Measurements from ENCODE around the gene CYP2J2. TPM values are rescaled to one million over a fixed set of nuclear protein-coding genes. Genes with fewer than 3 reads are reported as not detected.

The CYP2J2 gene
- total RNA-seq, 3 donors from 2014 or later: 0.16 to 12.8 (median 8.3) TPM

DNA sequence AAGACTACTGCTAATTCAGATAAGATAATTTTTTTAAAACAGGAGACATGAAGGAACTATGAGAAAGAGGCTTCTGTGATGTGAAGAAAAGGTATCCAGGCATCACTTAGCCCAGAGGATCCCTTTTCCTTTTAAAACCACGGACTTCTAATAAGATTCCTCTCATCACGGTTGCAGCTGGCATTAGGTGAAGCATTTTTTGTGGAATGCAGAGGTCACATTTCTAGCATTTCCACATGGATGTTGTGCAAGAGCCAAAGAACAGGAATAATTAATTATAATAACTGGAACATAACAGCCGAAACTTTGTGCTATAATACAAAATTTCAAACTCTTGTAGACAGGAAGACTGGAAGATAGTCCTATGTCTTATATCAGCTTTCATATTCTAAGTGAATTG lies 27.6 kb downstream of the CYP2J2 start:
- H3K36me3 ChIP-seq: no peaks in the 10 kb centered on the region
- no peaks in the 10 kb centered on the region for H3K4me1 ChIP-seq
- H3K9me3 ChIP-seq: no peaks in the 10 kb centered on the region
- intact Hi-C loops (cut with DNase I; ENCODE audit: low total_unique reads): no loop called here
- H3K27ac ChIP-seq: no peak overlapping the region
- H3K27me3 ChIP-seq: no peaks in the 10 kb centered on the region
- TF ChIP-seq, protein P1, sequence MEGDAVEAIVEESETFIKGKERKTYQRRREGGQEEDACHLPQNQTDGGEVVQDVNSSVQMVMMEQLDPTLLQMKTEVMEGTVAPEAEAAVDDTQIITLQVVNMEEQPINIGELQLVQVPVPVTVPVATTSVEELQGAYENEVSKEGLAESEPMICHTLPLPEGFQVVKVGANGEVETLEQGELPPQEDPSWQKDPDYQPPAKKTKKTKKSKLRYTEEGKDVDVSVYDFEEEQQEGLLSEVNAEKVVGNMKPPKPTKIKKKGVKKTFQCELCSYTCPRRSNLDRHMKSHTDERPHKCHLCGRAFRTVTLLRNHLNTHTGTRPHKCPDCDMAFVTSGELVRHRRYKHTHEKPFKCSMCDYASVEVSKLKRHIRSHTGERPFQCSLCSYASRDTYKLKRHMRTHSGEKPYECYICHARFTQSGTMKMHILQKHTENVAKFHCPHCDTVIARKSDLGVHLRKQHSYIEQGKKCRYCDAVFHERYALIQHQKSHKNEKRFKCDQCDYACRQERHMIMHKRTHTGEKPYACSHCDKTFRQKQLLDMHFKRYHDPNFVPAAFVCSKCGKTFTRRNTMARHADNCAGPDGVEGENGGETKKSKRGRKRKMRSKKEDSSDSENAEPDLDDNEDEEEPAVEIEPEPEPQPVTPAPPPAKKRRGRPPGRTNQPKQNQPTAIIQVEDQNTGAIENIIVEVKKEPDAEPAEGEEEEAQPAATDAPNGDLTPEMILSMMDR (IDR thresholded peaks at IDR 0.05): no peak
- TF ChIP-seq POLR2AphosphoS5 (IDR thresholded peaks at IDR 0.05) (no peak), POLR2A (IDR thresholded peaks at IDR 0.05) (no peak)
- H3K4me3 ChIP-seq: no peak overlapping the region
- no peak for DNase-seq (ENCODE audit: low spot score in 2 of 2)

DNA sequence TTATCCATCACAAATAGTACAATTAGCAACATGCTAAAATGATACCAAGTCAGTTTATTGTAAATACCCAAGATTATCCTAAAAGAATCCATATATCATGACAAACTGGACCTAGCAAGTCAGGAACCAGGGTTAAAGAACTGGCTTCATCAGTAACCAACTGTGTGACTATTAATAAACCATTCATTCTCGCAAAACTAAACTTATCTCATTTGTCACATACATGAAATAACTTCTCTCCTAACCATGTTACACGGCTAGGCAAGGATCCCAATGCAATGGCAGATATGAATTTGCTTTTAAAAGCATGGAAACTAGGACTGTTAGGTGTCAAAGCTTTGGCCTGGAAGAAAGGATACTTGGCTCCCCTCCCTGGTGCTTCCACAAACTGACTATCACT lies 29.4 kb downstream of the CYP2J2 start:
- Histone ChIP-seq H3K36me3 (no peaks in the 10 kb centered on the region), H3K9me3 (no peaks in the 10 kb centered on the region), H3K27me3 (no peaks in the 10 kb centered on the region), H3K4me1 (peaks cover 0 to 7% of the 10 kb centered on the region in 2 donors), H3K4me3 (no peak overlapping the region), H3K27ac (no peak overlapping the region)
- intact Hi-C loops (cut with DNase I; ENCODE audit: low total_unique reads): no loop called here
- no peak for DNase-seq (ENCODE audit: low spot score in 2 of 2)
- TF ChIP-seq, protein P1 (IDR thresholded peaks at IDR 0.05): no peak
- TF ChIP-seq POLR2A (IDR thresholded peaks at IDR 0.05): no peak
- no peak for TF ChIP-seq POLR2AphosphoS5 (IDR thresholded peaks at IDR 0.05)

DNA sequence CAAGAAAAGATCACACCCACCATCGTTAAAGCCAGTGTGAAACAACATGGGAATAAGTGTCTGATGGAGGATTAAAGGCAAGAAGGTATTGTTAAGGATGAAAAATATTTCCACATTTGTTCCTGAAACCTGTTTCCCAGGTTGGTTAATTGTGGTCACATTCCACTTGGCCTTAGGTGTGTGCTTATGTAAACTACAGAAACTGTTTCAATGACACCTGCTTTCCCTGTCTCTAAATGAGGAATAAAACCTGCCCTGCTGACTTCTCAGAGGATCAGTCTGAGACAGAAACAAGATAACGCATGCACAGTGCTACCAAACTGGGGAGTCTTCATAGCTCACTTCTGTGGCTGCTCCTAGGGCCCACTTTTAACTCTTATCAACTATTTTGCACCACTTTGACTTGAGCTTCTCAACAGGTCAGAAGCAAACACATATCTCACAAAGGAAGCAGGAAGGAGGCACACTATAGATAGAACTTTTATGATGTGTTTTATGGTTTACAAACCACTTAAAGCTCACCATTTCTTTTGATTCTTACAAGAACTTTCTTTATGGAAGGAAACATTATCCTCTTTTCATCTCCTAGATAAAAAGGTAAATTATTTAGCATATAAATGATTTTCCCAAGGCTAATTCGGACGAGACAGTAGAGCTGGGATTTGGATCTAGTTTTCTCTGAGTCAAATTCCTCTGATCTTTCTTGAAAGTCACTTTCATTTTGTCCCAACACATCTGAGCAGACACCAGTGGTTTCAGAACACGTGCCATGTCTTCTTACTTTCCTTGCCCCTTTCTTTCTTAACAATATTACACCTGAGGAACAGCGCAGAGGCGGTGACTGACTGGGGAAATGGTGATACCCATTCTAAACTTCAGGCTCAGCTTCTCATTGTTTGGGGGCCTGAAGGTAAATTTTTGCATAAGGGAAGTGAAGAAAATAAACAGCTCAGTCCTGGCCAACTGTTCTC lies 33.4 kb downstream of the CYP2J2 start:
- Histone ChIP-seq H3K36me3 (no peaks in the 10 kb centered on the region), H3K27me3 (no peaks in the 10 kb centered on the region), H3K4me1 (peaks cover 0 to 7% of the 10 kb centered on the region in 2 donors), H3K4me3 (no peak overlapping the region), H3K9me3 (peaks cover 0 to 10% of the 10 kb centered on the region in 2 donors), H3K27ac (peak overlapping the region; percentile 49 to 66)
- DNase-seq (ENCODE audit: low spot score in 2 of 2): no peak
- TF ChIP-seq POLR2A (IDR thresholded peaks at IDR 0.05): no peak
- TF ChIP-seq POLR2AphosphoS5 (IDR thresholded peaks at IDR 0.05): no peak
- TF ChIP-seq, protein P1 (IDR thresholded peaks at IDR 0.05): no peak
- intact Hi-C loops (cut with DNase I; ENCODE audit: low total_unique reads): no loop called here

DNA sequence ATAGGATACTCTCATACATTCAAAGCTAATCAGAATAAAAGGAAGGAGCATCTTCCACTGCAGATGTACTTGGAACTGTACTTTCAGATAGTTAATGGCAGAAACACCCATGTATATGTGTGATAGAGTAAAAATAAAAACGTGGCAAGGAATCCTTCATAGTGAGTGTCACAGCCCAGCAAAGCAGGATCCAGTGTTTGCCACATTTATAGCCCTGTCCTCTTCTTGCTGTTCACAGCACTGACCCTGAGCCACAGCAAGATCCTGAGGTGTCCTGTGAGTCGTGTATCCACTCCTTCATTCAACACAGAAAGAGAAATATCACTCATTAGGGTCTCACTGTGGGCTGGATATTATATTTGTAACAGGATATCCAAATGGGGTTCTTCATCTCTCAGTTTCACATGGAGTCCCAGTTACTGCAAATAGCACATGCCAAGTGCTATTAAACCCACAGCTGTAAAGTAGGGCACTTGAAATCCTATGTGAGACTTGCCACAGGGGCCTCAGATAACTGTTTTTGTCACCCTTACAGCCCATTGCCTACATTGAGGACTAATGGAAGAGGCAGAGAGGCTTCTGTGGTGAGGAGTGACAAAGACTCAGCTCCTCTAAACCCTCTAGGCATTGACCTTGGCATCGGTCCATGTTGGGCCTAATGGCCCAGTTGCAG lies 41.3 kb downstream of the CYP2J2 start:
- no peak for DNase-seq (ENCODE audit: low spot score in 2 of 2)
- TF ChIP-seq, protein P1 (IDR thresholded peaks at IDR 0.05): no peak
- TF ChIP-seq POLR2AphosphoS5 (IDR thresholded peaks at IDR 0.05) (no peak), POLR2A (IDR thresholded peaks at IDR 0.05) (no peak)
- no peaks in the 10 kb centered on the region for H3K27me3 ChIP-seq
- peaks cover 0 to 8% of the 10 kb centered on the region in 2 donors for H3K9me3 ChIP-seq
- intact Hi-C loops (cut with DNase I; ENCODE audit: low total_unique reads): no loop called here
- no peak overlapping the region for H3K4me3 ChIP-seq
- H3K36me3 ChIP-seq: no peaks in the 10 kb centered on the region
- no peak overlapping the region for H3K27ac ChIP-seq
- no peaks in the 10 kb centered on the region for H3K4me1 ChIP-seq

DNA sequence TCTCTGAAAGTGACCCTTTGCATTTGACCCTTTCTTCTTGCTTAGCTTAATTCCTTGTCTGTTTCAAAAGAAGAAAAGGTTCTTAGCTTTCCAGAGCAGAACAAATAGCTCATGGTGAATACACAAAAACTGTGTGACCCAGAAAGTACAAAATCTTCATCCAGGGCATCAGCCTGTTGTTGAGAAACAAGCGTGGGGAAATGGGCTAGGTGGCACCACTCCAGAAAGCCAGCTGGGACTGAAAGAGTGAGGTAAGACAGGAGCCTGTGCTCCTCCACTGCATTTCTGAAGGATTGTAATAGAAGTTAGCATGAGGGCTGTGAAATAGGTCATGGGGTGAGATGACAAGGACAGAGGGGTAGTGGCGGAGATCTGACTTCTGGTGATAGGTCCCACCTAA lies 45.8 kb downstream of the CYP2J2 start:
- Histone ChIP-seq H3K4me3 (no peak overlapping the region), H3K36me3 (no peaks in the 10 kb centered on the region), H3K4me1 (no peaks in the 10 kb centered on the region), H3K9me3 (peaks cover 0 to 16% of the 10 kb centered on the region in 2 donors), H3K27me3 (no peaks in the 10 kb centered on the region), H3K27ac (no peak overlapping the region)
- intact Hi-C loops (cut with DNase I; ENCODE audit: low total_unique reads): no loop called here
- TF ChIP-seq POLR2AphosphoS5 (IDR thresholded peaks at IDR 0.05) (no peak), POLR2A (IDR thresholded peaks at IDR 0.05) (no peak)
- TF ChIP-seq, protein P1 (IDR thresholded peaks at IDR 0.05): no peak
- no peak for DNase-seq (ENCODE audit: low spot score in 2 of 2)
